ENCODE data around the gene STYXL1. TPM values are rescaled to one million over a fixed set of nuclear protein-coding genes. Genes with fewer than 3 reads are reported as not detected.
"Not testable (repeated sequence)": the region's sequence is repeated elsewhere in the genome, so short reads cannot be mapped to it uniquely, and the experiment has no call there.

The STYXL1 gene
- total RNA-seq, 8 experiments from 2014 or later, result 33.3 to 63.4 (median 42.4) TPM

DNA sequence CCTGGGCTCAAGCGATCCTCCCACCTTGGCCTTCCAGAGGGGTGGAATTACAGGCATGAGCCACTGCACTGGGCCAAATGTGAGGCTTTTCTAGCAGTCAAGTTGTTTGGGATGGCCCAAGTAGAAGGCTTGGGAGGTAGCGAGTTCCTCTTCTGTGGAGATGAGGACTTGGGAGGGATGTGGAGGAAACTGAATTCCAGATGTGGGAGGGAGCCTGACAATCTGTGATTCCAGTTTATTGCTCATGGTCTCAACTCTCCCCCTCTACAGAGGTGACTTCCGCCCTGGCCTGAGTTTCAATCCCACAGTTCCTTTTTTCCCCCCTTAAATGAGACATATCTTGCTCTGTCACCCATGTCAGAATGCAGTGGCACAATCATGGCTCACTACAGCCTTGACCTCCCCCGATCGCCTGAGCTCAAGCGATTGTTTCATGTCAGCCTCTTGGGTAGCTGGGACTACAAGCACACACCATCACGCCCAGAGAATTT is 3.4 kb downstream of the STYXL1 start:
- 89 to 100% (median 100%) methylated on average over 1 to 4 of the region's 7 CpGs; no CpG with 5 or more reads in 3 of the 10 experiments for WGBS, 10 experiments
- no peak overlapping the region for H3K4me3 ChIP-seq
- peaks cover 8 to 13% of the 10 kb centered on the region in 2 donors for H3K4me1 ChIP-seq (replicated peaks in 1 of 2)
- H3K27ac ChIP-seq, result no peak overlapping the region
- in situ Hi-C loops (cut with MboI; ENCODE audit: low pct_unique_long_range_greater_than_20kb in 2 of 9, low sequenced_read_pairs in 9 of 9, unreplicated experiment in 9 of 9), result no loop called here
- ATAC-seq (replicated peaks in 6 of 8), result no peak

DNA sequence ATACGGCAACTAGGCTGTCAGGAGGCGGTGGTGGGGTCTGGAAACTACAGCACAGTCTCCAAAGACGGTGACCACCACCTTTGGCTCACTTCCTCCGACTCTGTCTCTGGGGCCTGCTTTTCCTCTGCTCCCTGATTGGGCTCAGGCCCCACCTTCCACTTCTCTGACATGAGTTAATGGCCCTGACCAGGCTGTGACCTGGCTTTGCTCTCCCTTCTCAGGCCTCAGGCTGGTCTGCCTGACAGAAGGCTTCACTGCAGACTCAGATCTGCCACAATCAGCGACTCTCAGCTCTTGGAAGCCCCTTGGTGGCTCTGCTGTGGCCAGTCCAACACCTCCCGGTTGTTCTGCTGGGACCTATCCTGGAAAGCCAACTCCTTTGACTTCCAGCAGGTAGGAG is 7.7 kb downstream of the STYXL1 start:
- in situ Hi-C loops (cut with MboI; ENCODE audit: low pct_unique_long_range_greater_than_20kb in 2 of 9, low sequenced_read_pairs in 9 of 9, unreplicated experiment in 9 of 9), result no loop called here
- H3K4me1 ChIP-seq (replicated peaks in 1 of 2), result no peaks in the 10 kb centered on the region

DNA sequence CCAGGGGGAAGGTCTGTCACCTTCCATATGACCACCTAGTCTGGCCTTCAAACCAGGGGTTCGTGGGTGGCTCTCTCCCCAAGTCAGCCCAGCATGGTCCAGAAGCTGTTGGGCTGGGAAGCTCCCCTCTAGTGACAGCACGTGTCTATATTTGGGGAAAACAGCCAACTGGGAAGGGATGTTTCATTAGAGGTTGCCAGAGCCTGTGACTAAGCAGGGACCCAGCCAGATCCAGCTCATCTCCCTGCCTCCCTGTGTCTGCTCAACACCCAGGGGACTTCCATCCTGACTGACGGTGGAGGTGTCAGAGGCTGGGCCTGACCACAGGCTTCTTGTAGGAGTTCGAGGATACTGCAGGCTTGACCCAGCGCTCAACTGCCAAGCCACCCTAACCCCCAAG is 10.5 kb downstream of the STYXL1 start:
- peak in 2 of 8 experiments; percentile 45 to 75 for ATAC-seq (replicated peaks in 6 of 8)
- Histone ChIP-seq H3K4me3 (no peak overlapping the region), H3K4me1 (replicated peaks in 1 of 2) (no peaks in the 10 kb centered on the region), H3K27ac (no peak overlapping the region)
- WGBS, 10 experiments, result 0 to 100% (median 50%) methylated on average over 1 to 2 of the region's 5 CpGs; no CpG with 5 or more reads in 4 of the 10 experiments
- in situ Hi-C loops (cut with MboI; ENCODE audit: low pct_unique_long_range_greater_than_20kb in 2 of 9, low sequenced_read_pairs in 9 of 9, unreplicated experiment in 9 of 9), result no loop called here

More for the DNA sequence above, 7.7 kb downstream of the STYXL1 start:
- Histone ChIP-seq H3K4me3 (no peak overlapping the region), H3K27ac (no peak overlapping the region)
- 40 to 100% (median 100%) methylated on average over 1 to 3 of the region's 6 CpGs; no CpG with 5 or more reads in 5 of the 10 experiments for WGBS, 10 experiments
- ATAC-seq (replicated peaks in 6 of 8), result no peak

DNA sequence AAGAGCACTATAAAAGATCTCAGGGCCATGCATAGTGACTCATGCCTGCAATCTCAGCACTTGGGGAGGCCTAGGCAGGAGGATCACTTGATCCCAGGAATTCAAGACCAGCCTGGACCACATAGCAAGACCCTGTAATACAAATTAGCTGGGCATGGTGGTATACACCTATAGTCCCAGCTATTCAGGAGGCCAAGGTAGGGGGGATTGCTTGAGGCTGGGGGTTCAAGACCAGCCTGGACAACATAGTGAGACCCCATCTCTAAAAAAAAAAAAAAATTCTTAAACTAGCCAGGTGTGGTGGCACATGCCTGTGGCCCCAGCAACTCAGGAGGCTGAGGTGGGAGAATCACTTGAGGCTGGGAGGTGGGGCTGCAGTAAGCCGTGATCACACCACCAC is 15.8 kb downstream of the STYXL1 start:
- H3K27ac ChIP-seq, result no peak overlapping the region
- in situ Hi-C loops (cut with MboI; ENCODE audit: low pct_unique_long_range_greater_than_20kb in 2 of 9, low sequenced_read_pairs in 9 of 9, unreplicated experiment in 9 of 9), result no loop called here
- WGBS, 10 experiments, result 60% methylated on average over 1 of the region's 1 CpG; no CpG with 5 or more reads in 9 of the 10 experiments
- no peaks in the 10 kb centered on the region for H3K4me1 ChIP-seq (replicated peaks in 1 of 2)
- no peak overlapping the region for H3K4me3 ChIP-seq
- ATAC-seq (replicated peaks in 6 of 8), result no peak

DNA sequence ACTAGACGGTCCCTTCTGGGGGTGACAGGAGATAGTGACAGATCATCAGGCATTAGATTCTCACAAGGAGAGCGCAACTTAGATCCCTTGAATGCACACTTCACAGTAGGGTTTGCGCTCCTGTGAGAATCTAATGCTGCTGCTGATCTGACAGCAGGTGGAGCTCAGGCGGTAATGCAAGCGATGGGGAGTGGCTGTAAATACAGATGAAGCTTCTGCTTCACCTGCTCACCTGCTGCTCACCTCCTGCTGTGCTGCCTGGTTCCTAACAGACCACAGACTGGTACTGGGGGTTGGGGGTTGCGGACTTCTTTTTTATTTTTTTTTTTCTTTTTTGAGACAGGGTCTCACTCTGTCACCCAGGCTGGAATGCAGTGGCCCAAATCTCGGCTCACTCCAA is 18.1 kb downstream of the STYXL1 start:
- ATAC-seq (replicated peaks in 6 of 8); in situ Hi-C loops (cut with MboI; ENCODE audit: low pct_unique_long_range_greater_than_20kb in 2 of 9, low sequenced_read_pairs in 9 of 9, unreplicated experiment in 9 of 9); H3K4me3 ChIP-seq; H3K27ac ChIP-seq; H3K4me1 ChIP-seq (replicated peaks in 1 of 2): not testable (repeated sequence)
- WGBS, 10 experiments, result 73 to 100% (median 100%) methylated on average over 1 to 5 of the region's 7 CpGs; no CpG with 5 or more reads in 2 of the 10 experiments

DNA sequence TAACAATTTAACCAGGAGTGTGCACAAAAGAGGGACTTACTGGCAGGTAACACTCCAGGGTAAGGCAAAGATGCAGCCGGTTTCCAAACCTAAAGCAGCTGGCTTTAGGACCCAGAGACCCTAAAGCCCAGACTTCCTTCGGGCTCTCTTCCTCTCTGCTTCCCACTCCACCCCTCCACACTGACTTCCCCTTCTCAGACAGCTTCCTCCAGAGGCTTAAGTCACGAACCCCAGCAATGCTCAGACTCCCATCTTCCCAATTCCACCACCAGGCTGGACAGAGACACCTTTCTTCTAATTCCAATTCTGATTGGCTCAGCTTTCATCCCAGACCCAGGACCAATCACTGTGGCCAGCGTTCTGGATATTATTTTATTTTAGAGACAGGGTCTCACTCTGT is 24.8 kb downstream of the STYXL1 start:
- in situ Hi-C loops (cut with MboI; ENCODE audit: low pct_unique_long_range_greater_than_20kb in 2 of 9, low sequenced_read_pairs in 9 of 9, unreplicated experiment in 9 of 9), result loop anchor here in 1 of 9 experiments (25.0 kb wide), 1 partner anchor 161 kb away; no protein-coding TSS in a partner anchor
- ATAC-seq (replicated peaks in 6 of 8), result peak in 1 of 8 experiments; percentile 27
- WGBS, 10 experiments, result 0 to 67% (median 50%) methylated on average over 1 to 4 of the region's 4 CpGs; no CpG with 5 or more reads in 2 of the 10 experiments
- no peak overlapping the region for H3K4me3 ChIP-seq
- H3K4me1 ChIP-seq (replicated peaks in 1 of 2), result no peaks in the 10 kb centered on the region
- H3K27ac ChIP-seq, result no peak overlapping the region

DNA sequence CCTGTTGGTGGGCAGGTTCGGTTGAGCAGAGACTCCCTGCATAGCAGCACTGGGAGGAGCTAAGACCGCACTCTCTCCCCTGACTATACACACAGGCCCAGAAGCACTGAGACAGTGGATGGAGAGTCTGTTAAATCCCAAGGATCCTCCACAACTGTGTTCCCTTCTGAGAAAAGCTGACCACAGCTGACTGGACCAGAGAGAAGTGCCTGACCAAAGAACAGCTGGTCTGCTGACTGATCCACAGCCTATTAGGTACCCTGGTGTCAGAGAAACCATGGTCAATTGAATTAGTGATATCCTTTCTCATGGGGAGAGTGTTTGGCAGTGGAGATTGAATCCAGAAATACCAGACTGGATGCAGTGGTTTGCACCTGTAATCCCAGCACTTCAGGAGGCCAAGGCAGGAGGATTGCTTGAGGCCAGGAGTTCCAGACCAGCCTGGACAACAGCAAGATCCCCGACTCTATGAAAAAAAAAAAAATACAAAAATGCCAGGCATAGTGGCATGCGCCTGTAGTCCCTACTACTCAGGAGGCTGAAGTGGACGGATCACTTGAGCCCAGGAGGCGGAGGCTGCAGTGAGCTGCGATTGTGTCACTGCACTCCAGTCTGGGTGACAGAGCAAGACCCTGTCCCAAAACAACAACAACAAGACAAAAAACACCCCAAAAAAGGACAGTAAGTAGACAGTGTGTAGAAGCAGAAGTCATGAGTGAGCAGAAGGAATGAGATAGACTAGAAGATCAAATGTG is 25.6 kb downstream of the STYXL1 start:
- Histone ChIP-seq H3K4me3 (no peak overlapping the region), H3K27ac (no peak overlapping the region), H3K4me1 (replicated peaks in 1 of 2) (no peaks in the 10 kb centered on the region)
- in situ Hi-C loops (cut with MboI; ENCODE audit: low pct_unique_long_range_greater_than_20kb in 2 of 9, low sequenced_read_pairs in 9 of 9, unreplicated experiment in 9 of 9), result loop anchor here in 1 of 9 experiments (25.0 kb wide), 1 partner anchor 160 kb away; no protein-coding TSS in a partner anchor
- 80 to 100% (median 93%) methylated on average over 1 to 6 of the region's 7 CpGs; no CpG with 5 or more reads in 4 of the 10 experiments for WGBS, 10 experiments
- peak in 1 of 8 experiments; percentile 9 for ATAC-seq (replicated peaks in 6 of 8)

DNA sequence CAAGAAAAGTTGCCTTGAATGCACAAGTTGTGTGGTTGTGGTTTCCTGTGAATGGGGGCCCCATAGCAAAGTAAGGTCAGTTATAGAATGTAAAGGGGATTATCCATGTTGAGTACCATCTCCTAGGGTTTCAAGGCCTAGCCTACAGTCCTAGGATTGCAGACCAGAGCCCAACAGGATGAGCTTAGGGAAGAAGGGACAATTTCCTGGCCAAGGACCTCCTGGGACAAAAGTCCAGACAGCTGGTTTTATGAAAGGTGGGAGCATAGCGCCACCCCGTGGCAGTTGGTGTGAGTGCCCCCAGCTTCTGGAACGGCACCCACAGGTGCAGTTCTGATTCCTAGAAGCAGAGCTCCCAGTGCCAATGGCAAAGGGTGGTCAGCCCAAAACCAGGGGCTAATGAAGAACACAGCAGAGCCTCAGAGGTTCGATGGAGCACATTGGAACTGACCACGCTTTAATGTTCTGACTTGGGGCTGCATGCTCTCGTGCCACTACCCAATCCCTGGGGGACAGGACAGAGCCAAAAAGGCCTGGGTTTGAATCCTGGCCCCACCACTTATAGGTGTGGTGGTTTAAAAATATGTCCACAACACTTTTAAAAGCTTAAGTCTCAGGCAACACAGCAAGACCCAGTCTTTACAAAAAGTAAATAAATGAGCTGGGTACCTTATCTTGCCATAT is 27.6 kb downstream of the STYXL1 start:
- H3K27ac ChIP-seq, result no peak overlapping the region
- H3K4me3 ChIP-seq, result no peak overlapping the region
- in situ Hi-C loops (cut with MboI; ENCODE audit: low pct_unique_long_range_greater_than_20kb in 2 of 9, low sequenced_read_pairs in 9 of 9, unreplicated experiment in 9 of 9), result loop anchor here in 1 of 9 experiments (25.0 kb wide), 1 partner anchor 158 kb away; no protein-coding TSS in a partner anchor
- ATAC-seq (replicated peaks in 6 of 8), result peak; percentile 36 to 79 (median 60)
- H3K4me1 ChIP-seq (replicated peaks in 1 of 2), result no peaks in the 10 kb centered on the region
- WGBS, 10 experiments, result 0 to 39% (median 15%) methylated on average over 3 to 4 of the region's 6 CpGs; no CpG with 5 or more reads in 7 of the 10 experiments

DNA sequence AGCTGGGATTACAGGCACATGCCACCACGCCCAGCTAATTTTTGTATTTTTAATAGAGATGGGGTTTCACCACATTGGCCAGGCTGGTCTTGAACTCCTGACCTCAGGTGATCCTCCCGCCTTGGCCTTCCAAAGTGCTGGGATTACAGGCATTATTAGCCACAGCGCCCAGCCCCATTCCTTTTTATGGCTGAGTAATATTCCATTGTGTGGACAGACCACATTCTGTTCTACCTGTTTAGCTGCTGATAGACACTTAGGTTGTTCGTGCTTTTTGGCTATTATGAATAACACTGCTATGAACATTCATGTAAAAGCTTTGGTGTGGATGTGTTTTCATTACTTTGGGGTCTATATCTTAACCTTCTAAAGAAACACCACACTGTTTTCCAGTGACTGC is 29.3 kb downstream of the STYXL1 start:
- WGBS, 10 experiments, result 88 to 100% (median 100%) methylated on average over 1 to 4 of the region's 4 CpGs
- in situ Hi-C loops (cut with MboI; ENCODE audit: low pct_unique_long_range_greater_than_20kb in 2 of 9, low sequenced_read_pairs in 9 of 9, unreplicated experiment in 9 of 9), result loop anchor here in 2 of 9 experiments (10.0 to 25.0 kb wide), 2 partner anchors 154 to 156 kb away; no protein-coding TSS in a partner anchor
- not testable (repeated sequence) for H3K27ac ChIP-seq; H3K4me1 ChIP-seq (replicated peaks in 1 of 2); H3K4me3 ChIP-seq; ATAC-seq (replicated peaks in 6 of 8)

DNA sequence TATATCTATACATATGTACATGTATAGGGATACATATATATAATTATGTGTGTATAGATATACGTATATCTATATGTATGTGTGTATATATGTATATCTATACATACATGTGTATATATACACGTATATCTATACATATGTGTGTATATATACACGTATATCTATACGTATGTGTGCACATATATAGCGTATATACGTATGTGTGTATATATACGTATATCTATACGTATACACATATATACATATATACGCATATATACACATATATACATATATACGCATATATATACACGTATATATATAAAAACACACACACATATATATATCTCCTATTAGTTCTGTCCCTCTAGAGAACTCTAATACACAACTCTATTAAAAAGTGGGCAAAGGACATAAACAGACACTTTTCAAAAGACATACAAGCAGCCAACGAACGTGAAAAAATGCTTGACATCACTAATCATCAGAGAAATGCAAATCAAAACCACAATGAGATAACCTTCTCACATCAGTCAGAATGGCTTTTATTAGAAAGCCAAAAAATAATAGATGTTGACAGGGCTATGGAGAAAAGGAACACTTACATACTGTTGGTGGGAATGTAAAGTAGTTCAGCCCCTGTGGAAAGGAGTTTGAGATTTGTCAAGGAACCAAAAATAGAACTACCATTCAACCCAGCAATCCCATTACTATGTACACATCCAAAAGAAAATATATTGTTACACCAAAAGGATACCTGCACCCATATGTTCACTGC is 31.4 kb downstream of the STYXL1 start:
- no peak for ATAC-seq (replicated peaks in 6 of 8)
- 65 to 100% (median 86%) methylated on average over 1 to 11 of the region's 13 CpGs; no CpG with 5 or more reads in 2 of the 10 experiments for WGBS, 10 experiments
- Histone ChIP-seq H3K4me1 (replicated peaks in 1 of 2) (no peaks in the 10 kb centered on the region), H3K27ac (no peak overlapping the region), H3K4me3 (no peak overlapping the region)
- in situ Hi-C loops (cut with MboI; ENCODE audit: low pct_unique_long_range_greater_than_20kb in 2 of 9, low sequenced_read_pairs in 9 of 9, unreplicated experiment in 9 of 9), result loop anchor here in 2 of 9 experiments (10.0 to 25.0 kb wide), 2 partner anchors 152 to 154 kb away; no protein-coding TSS in a partner anchor

DNA sequence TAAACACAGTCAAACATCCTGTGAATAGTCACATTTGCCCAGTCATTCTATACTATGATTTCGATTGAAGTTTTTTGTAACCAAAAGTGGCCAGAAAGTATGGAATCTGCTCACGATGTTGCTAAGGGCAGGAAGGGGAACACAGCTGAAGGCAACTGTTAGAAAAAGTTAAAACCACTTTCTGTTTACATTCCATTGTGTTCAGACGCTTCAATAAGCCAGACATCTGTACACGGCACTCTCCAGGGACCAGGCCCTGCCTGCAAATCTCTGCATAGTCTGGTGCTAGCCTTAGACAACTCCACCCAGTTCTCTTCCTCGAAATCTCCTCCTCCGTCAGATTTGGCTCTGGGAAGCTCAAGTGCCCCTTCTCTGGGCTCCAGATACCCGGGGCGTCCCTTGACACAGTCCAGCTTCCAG is 36.3 kb downstream of the STYXL1 start:
- no peaks in the 10 kb centered on the region for H3K4me1 ChIP-seq (replicated peaks in 1 of 2)
- in situ Hi-C loops (cut with MboI; ENCODE audit: low pct_unique_long_range_greater_than_20kb in 2 of 9, low sequenced_read_pairs in 9 of 9, unreplicated experiment in 9 of 9), result loop anchor here in 2 of 9 experiments (10.0 to 25.0 kb wide), 2 partner anchors 147 to 149 kb away; no protein-coding TSS in a partner anchor
- H3K27ac ChIP-seq, result no peak overlapping the region
- H3K4me3 ChIP-seq, result no peak overlapping the region
- 4 to 100% (median 88%) methylated on average over 1 to 7 of the region's 8 CpGs; no CpG with 5 or more reads in 3 of the 10 experiments for WGBS, 10 experiments
- ATAC-seq (replicated peaks in 6 of 8), result peak in 4 of 8 experiments; percentile 25 to 99 (median 91)
